H1 (cell line): ENCODE measurements around the gene C9orf50.

ENCODE experiments used
- CHD1 ChIP-seq: IDR thresholded peaks from 2 replicates; pipeline ENCODE4 v1.6.1; 2012; ENCODE audit warnings: low read depth, low read length, improper control_type of control experiment
- CTCF ChIP-seq, 3 experiments: IDR thresholded peaks; 1 replicate in 2 of 3; 2 replicates in 1 of 3; pipeline versions ENCODE4 v1.5.1 to v1.6.1; 2011; ENCODE audit warnings: low read length in 3 of 3, mild to moderate bottlenecking in 3 of 3, inconsistent platforms in 2 of 3, low read depth in 1 of 3, moderate library complexity in 1 of 3; ENCODE audit not compliant: insufficient read depth in 1 of 3; ENCODE audit errors: control extremely low read depth in 1 of 3
- HDAC6 ChIP-seq: IDR thresholded peaks from one replicate; pipeline ENCODE4 v1.7.1; 2012; ENCODE audit warnings: low read depth, mild to moderate bottlenecking, inconsistent platforms, low read length, moderate library complexity

DNA sequence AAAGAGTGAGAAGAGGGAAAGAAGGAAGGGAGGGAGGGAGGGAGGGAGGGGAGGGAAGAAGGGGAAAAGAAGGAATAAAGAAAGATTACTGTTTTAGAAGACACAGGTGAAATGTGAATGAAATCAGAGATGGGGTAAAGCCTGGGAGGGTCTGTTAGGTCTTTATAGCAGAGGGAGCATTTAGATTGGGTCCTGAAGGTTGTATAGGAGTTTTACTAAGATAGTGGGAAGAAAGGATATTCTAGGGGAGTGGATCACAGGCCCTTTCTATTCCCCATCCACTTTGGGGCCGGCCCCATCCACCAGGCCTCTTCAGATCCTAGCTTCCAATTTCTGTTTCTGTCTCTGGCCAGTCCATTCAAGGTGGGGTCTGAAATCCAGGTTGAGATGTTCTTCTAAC is 35.5 kb downstream of the C9orf50 start:
- TF ChIP-seq CHD1 (no peak), HDAC6 (no peak), CTCF (IDR thresholded peaks at IDR 0.05; ENCODE audit: control extremely low read depth in 1 of 3, insufficient read depth in 1 of 3, low read depth in 1 of 3, low read length in 3 of 3) (no peak)
